ENCODE data around the gene SNAP25.

The SNAP25 gene

DNA sequence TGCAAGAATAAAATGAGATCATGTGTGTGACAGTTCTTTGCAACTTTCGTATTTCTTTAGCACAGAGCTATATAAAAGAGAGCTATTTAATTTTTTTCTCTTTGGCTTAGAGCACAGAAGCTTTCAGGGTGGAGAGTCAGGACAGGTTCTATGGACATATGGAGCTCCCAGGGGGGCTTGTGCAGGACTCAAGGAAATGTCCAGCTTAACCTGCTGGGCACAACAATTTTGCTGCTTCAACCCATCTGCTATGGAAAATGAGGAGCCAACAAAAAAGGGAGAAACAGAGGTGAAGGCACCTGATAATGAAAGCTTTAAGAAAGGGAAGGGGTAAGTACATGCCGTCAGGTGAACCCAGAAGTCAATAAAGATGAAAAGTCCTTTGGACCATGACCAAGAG, 5.1 kb upstream of the SNAP25 start:
- TF ChIP-seq, protein P1, sequence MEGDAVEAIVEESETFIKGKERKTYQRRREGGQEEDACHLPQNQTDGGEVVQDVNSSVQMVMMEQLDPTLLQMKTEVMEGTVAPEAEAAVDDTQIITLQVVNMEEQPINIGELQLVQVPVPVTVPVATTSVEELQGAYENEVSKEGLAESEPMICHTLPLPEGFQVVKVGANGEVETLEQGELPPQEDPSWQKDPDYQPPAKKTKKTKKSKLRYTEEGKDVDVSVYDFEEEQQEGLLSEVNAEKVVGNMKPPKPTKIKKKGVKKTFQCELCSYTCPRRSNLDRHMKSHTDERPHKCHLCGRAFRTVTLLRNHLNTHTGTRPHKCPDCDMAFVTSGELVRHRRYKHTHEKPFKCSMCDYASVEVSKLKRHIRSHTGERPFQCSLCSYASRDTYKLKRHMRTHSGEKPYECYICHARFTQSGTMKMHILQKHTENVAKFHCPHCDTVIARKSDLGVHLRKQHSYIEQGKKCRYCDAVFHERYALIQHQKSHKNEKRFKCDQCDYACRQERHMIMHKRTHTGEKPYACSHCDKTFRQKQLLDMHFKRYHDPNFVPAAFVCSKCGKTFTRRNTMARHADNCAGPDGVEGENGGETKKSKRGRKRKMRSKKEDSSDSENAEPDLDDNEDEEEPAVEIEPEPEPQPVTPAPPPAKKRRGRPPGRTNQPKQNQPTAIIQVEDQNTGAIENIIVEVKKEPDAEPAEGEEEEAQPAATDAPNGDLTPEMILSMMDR (IDR thresholded peaks at IDR 0.05; ENCODE audit: control insufficient read depth, extremely low read depth, insufficient read depth), result no peak
- H3K4me3 ChIP-seq (ENCODE audit: low read depth, low read length), result no peak overlapping the region
- no peak for DNase-seq (ENCODE audit: low read depth)

DNA sequence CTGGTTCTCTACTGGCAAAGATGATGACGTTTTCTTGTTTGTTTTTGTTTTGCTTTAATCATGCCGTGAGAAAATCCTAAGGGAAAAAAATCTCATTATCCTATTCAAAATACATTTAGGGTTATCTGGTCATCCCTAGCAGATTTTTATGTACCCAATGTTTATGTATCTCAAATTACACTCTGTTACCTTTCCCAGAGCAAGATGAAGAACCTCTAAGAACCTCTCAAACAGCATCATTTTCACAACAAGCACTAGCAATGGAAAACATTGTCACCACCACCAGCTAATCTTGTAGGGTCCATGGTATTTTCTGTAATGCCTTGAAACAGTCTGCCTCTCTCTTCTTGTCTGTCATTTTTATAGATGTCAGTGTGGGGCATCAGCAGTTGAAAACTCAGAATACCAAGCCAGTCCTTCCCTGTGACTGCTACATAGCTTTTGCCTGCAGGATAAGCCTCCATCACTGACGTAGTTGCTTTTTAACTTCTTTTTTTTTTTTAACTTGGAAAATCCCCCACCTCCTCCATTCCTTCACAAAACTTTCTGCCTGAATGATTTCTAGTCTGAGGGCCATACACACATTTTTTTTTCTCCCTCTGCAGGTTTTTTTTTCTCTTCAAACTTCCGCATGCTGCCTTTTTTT, 2.4 kb upstream of the SNAP25 start:
- no peak for DNase-seq (ENCODE audit: low read depth)
- TF ChIP-seq, protein P1 (IDR thresholded peaks at IDR 0.05; ENCODE audit: control insufficient read depth, extremely low read depth, insufficient read depth), result no peak
- H3K4me3 ChIP-seq (ENCODE audit: low read depth, low read length), result no peak overlapping the region

DNA sequence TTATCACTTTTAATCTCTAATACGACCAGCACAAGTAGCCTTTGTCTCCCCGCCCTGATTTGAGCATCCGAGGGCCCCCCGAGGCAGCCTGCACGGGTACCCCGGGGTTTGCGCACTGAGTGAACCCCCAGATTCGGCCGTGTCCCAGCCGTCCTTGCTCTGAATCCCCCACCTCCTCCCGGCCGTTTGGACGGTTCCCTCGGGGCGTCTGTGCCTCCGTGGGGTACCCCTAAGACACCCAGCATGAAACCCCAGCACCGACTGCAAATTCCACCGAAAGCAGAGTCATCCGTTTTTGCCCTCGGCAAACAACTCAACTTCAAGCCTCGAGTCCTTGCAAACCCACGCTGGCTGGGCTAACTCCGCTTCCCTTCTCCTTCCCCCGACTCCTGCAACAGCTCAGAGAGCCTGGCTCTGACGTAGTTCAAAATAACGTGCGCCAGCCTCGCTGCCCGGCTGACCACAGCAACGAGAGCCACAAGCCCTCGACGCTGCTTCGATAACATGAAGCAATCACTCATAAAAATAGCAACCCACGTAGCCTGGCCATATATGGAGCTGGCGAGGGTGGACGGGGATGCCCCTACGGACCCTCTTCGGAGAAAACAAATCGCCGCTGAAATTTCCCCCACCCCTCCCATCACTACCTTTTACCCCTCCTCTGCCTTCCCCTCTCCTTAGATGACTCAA, 764 bp upstream of the SNAP25 start:
- no peak for DNase-seq (ENCODE audit: low read depth)
- no peak overlapping the region for H3K4me3 ChIP-seq (ENCODE audit: low read depth, low read length)
- TF ChIP-seq, protein P1 (IDR thresholded peaks at IDR 0.05; ENCODE audit: control insufficient read depth, extremely low read depth, insufficient read depth), result no peak

DNA sequence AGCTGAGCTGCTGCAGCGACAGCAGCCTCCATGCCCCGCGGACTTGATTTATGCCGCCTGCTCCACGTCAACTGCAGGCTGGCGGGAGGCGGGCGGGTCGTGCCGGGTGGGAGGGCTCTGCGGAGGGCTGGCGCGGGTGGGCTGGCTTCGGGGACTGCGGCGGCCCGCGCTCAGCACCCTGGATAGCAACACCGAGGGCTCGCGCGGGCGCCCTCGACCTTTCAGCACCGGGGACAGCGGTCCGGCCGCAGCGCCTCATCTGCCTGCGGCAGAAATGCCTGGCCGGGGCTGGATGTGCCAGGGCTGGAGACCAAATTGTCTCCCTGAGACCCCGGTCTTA, 792 bp downstream of the SNAP25 start:
- no peak for DNase-seq (ENCODE audit: low read depth)
- TF ChIP-seq, protein P1 (IDR thresholded peaks at IDR 0.05; ENCODE audit: control insufficient read depth, extremely low read depth, insufficient read depth), result no peak
- no peak overlapping the region for H3K4me3 ChIP-seq (ENCODE audit: low read depth, low read length)

DNA sequence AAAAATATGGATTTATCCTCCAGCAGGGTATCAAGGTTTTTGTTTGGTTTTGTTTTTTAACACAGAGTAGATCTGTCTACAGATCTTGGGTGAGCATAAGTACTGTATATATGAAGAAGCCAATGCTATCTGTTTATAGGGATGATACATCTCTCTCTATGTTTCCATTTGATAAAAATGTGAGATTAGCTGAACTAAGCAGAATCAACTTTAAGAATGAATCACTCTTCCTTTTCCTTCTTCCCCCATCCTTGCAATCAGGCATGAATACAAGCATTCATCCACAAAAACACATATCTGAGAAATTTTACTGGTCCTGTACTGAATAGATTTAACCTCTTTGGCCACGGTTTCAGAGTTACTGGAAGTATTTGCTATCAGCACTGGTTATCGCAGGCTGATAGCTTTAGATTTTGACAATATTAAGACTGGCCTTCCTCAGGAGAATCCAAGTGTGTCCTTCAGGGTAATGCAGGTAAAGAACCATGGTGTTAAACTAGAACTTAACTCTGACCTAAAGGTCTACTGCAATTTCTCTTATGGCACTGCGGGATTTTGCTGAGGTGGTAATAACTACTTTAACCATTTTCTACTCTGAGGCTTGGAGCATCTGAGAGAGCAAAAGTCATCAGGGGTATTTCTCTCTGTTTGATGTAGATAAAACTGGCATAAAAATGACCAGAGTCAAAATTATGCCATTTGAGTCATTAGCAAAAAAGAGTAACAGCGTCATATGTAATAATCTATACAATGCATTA, 1.5 kb downstream of the SNAP25 start:
- TF ChIP-seq, protein P1 (IDR thresholded peaks at IDR 0.05; ENCODE audit: control insufficient read depth, extremely low read depth, insufficient read depth), result no peak
- no peak overlapping the region for H3K4me3 ChIP-seq (ENCODE audit: low read depth, low read length)
- no peak for DNase-seq (ENCODE audit: low read depth)

DNA sequence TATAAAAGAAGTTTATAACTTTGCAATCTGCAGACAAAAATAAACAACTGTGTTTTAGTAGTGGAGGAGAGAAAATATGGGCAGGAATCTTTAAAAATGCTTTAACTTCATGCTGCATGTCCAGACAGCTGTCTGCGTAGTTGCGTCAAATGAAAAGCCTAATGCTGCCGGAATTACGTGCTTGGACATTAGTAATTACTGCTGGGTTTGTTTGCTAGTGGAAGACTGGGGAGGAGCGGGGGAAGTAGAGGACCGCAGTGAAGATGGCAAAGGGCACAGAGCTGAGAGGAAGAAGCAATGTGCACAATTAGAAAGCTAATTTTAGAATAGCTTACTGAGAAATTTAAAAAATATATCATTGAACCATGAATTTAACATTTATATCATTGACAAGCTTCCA, 2.4 kb downstream of the SNAP25 start:
- no peak for DNase-seq (ENCODE audit: low read depth)
- H3K4me3 ChIP-seq (ENCODE audit: low read depth, low read length), result no peak overlapping the region
- TF ChIP-seq, protein P1 (IDR thresholded peaks at IDR 0.05; ENCODE audit: control insufficient read depth, extremely low read depth, insufficient read depth), result no peak
